Keratinocyte (primary cell): ENCODE data around the gene CTCFL. TPM values are rescaled to one million over a fixed set of nuclear protein-coding genes. Genes with fewer than 3 reads are reported as not detected.

Source experiments
- DNase-seq: peaks from one replicate; pipeline ENCODE4 v3.0.0-alpha.2; 2011; ENCODE audit warnings: low read depth, missing footprints, low spot score
- FAIRE-seq: peaks from 2 replicates; lab custom pipeline; 2011; peaks lifted over from hg19 to GRCh38; lab: Jason Lieb, UNC
- H2AFZ ChIP-seq: 2 replicates; pipeline ENCODE4 v1.6.0; 2012; ENCODE audit warnings: low read length, control low read depth, inconsistent platforms; ENCODE audit not compliant: control insufficient read depth
- H3K27ac ChIP-seq: 2 replicates; pipeline ENCODE4 v1.5.1; 2011; ENCODE audit warnings: low read length; ENCODE audit not compliant: control insufficient read depth, insufficient read depth
- H3K27me3 ChIP-seq: 3 replicates; pipeline ENCODE4 v1.6.0; 2011; ENCODE audit warnings: low read length; ENCODE audit not compliant: control insufficient read depth, insufficient read depth; ENCODE audit errors: extremely low read depth
- H3K36me3 ChIP-seq, 2 experiments: 2 replicates in 1 of 2; 3 replicates in 1 of 2; pipeline ENCODE4 v1.5.1; 2011; ENCODE audit warnings: low read length in 2 of 2, mild to moderate bottlenecking in 1 of 2; ENCODE audit not compliant: control insufficient read depth in 2 of 2, insufficient read depth in 2 of 2; ENCODE audit errors: extremely low read depth in 1 of 2
- H3K4me1 ChIP-seq: 3 replicates; pipeline ENCODE4 v1.5.1; 2011; ENCODE audit warnings: low read length; ENCODE audit not compliant: control insufficient read depth, insufficient read depth; ENCODE audit errors: extremely low read depth
- H3K4me2 ChIP-seq: 3 replicates; pipeline ENCODE4 v1.6.0; 2011; ENCODE audit warnings: low read depth, low read length; ENCODE audit not compliant: control insufficient read depth, insufficient read depth; ENCODE audit errors: extremely low read depth
- H3K4me3 ChIP-seq, 3 experiments: fragments of 200-600 bp in 1 of 3; sonication (generic) in 1 of 3; 2 replicates in 2 of 3; 3 replicates in 1 of 3; pipeline ENCODE4 v1.5.1; 2011 to 2016; ENCODE audit warnings: low read length in 3 of 3, mild to moderate bottlenecking in 3 of 3, control low read depth in 2 of 3, inconsistent platforms in 1 of 3, low read depth in 1 of 3, mixed read lengths in 1 of 3, mixed run types in 1 of 3, moderate library complexity in 1 of 3; ENCODE audit not compliant: control insufficient read depth in 2 of 3, insufficient read depth in 2 of 3; ENCODE audit errors: extremely low read depth in 1 of 3
- H3K79me2 ChIP-seq: 2 replicates; pipeline ENCODE4 v1.6.0; 2012; ENCODE audit warnings: low read length; ENCODE audit not compliant: control insufficient read depth, insufficient read depth
- H3K9ac ChIP-seq: 3 replicates; pipeline ENCODE4 v1.6.0; 2011; ENCODE audit warnings: low read length; ENCODE audit not compliant: control insufficient read depth, insufficient read depth; ENCODE audit errors: extremely low read depth
- H3K9me1 ChIP-seq: 3 replicates; pipeline ENCODE4 v1.6.0; 2011; ENCODE audit warnings: low read length; ENCODE audit not compliant: control insufficient read depth, insufficient read depth; ENCODE audit errors: extremely low read depth
- H3K9me3 ChIP-seq: 2 replicates; pipeline ENCODE4 v1.5.1; 2012; ENCODE audit warnings: low read depth, low read length; ENCODE audit not compliant: control insufficient read depth
- H4K20me1 ChIP-seq: 3 replicates; pipeline ENCODE4 v1.6.0; 2011; ENCODE audit warnings: low read length; ENCODE audit not compliant: control insufficient read depth, insufficient read depth; ENCODE audit errors: extremely low read depth
- EZH2 ChIP-seq: IDR thresholded peaks from one replicate; pipeline ENCODE4 v1.6.1; 2012; ENCODE audit warnings: inconsistent platforms, mild to moderate bottlenecking, low read length, moderate library complexity
- dilution Hi-C: fragments of 300-500 bp; cut with MboI; formaldehyde crosslinking; loops from one replicate; pipeline ENCODE4 v1.7.0; 2020; ENCODE audit warnings: low sequenced_read_pairs; ENCODE audit not compliant: extremely low pct_ligation_motif_present
- polyA plus RNA-seq, 5 experiments: library from polyadenylated mRNA; depleted of rRNA in 3 of 5; stranded (reverse) in 3 of 5; stranded (forward) in 1 of 5; unstranded in 1 of 5; fragments of >200 nt; gene quantifications; 1 replicate in 1 of 5; 2 replicates in 3 of 5; 3 replicates in 1 of 5; pipeline versions ENCODE4 v1.2.1 to v1.2.3, GENCODE V29; 2011 to 2012; ENCODE audit warnings: missing spikeins in 2 of 5, low read depth in 1 of 5, low replicate concordance in 1 of 5
- TF ChIP-seq, protein P1 (sequence below), 3 experiments: IDR thresholded peaks in 1 of 3; conservative IDR thresholded peaks in 1 of 3; optimal IDR thresholded peaks in 1 of 3; 2 replicates in 2 of 3; 3 replicates in 1 of 3; pipeline versions ENCODE3 to v1.5.1; 2011; ENCODE audit warnings: low read length in 3 of 3, mild to moderate bottlenecking in 3 of 3, moderate library complexity in 2 of 3, control low read depth in 1 of 3, inconsistent platforms in 1 of 3; ENCODE audit not compliant: insufficient read depth in 2 of 3; ENCODE audit errors: extremely low read depth in 1 of 3

CTCFL gene
- polyA plus RNA-seq, 1 donor (not counting 4 experiments of a cell fraction or from before 2014, with no cell fraction given) = not detected

- no peak for FAIRE-seq
- H3K4me1 ChIP-seq = no peaks in the 10 kb centered on the region
Observed at GRCh38 chr20:57522380-57523140, 2.4 kb downstream of the CTCFL start.

DNA sequence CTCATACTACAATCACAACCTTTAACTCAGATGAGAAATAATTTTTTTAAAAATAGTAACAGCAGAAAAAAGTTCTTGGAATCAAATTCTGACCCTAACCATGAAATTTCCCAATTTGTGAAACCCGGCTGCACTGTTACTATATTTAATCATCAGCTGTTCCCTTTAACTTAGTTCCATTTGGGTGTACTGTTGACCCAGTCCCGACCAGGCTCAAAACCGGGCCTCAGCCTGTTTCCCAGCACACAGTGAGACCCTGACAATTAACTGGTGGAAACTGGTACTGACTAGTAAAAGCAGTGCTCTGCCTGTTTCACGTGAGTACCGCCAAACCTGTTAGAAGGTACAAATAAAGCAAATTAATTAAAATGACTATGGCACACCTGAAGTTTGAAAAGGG lies 7.0 kb downstream of the CTCFL start:
- no peak overlapping the region for H3K4me3 ChIP-seq
- no peak overlapping the region for H2AFZ ChIP-seq
- no peaks in the 10 kb centered on the region for H3K9me3 ChIP-seq
- dilution Hi-C loops = no loop called here
- H3K36me3 ChIP-seq = no peaks in the 10 kb centered on the region
- peaks cover 9% of the 10 kb centered on the region for H3K27me3 ChIP-seq
- H3K4me2 ChIP-seq = no peak overlapping the region
- TF ChIP-seq, protein P1, sequence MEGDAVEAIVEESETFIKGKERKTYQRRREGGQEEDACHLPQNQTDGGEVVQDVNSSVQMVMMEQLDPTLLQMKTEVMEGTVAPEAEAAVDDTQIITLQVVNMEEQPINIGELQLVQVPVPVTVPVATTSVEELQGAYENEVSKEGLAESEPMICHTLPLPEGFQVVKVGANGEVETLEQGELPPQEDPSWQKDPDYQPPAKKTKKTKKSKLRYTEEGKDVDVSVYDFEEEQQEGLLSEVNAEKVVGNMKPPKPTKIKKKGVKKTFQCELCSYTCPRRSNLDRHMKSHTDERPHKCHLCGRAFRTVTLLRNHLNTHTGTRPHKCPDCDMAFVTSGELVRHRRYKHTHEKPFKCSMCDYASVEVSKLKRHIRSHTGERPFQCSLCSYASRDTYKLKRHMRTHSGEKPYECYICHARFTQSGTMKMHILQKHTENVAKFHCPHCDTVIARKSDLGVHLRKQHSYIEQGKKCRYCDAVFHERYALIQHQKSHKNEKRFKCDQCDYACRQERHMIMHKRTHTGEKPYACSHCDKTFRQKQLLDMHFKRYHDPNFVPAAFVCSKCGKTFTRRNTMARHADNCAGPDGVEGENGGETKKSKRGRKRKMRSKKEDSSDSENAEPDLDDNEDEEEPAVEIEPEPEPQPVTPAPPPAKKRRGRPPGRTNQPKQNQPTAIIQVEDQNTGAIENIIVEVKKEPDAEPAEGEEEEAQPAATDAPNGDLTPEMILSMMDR (optimal IDR thresholded peaks at IDR 0.05 in 1 of 3, IDR thresholded peaks at IDR 0.05 in 1 of 3, conservative IDR thresholded peaks at IDR 0.05 in 1 of 3; ENCODE audit: extremely low read depth in 1 of 3, insufficient read depth in 2 of 3, low read length in 3 of 3) = no peak
- TF ChIP-seq EZH2 = no peak
- H4K20me1 ChIP-seq = no peaks in the 10 kb centered on the region
- H3K4me1 ChIP-seq = no peaks in the 10 kb centered on the region
- no peak for FAIRE-seq
- no peak overlapping the region for H3K27ac ChIP-seq
- H3K79me2 ChIP-seq = no peaks in the 10 kb centered on the region
- H3K9ac ChIP-seq = no peak overlapping the region
- H3K9me1 ChIP-seq = no peaks in the 10 kb centered on the region
- no peak for DNase-seq

More at GRCh38 chr20:57522380-57523140, 2.4 kb downstream of the CTCFL start:
- peaks cover 11% of the 10 kb centered on the region for H3K27me3 ChIP-seq
- TF ChIP-seq, protein P1 (optimal IDR thresholded peaks at IDR 0.05 in 1 of 3, IDR thresholded peaks at IDR 0.05 in 1 of 3, conservative IDR thresholded peaks at IDR 0.05 in 1 of 3; ENCODE audit: extremely low read depth in 1 of 3, insufficient read depth in 2 of 3, low read length in 3 of 3) = no peak
- dilution Hi-C loops = no loop called here
- no peaks in the 10 kb centered on the region for H3K79me2 ChIP-seq
- no peak overlapping the region for H3K4me3 ChIP-seq
- no peaks in the 10 kb centered on the region for H4K20me1 ChIP-seq
- H3K4me2 ChIP-seq = no peak overlapping the region
- H3K36me3 ChIP-seq = no peaks in the 10 kb centered on the region
- no peak overlapping the region for H2AFZ ChIP-seq
- H3K9me3 ChIP-seq = no peaks in the 10 kb centered on the region
- no peak for DNase-seq
- H3K9ac ChIP-seq = no peak overlapping the region
- no peaks in the 10 kb centered on the region for H3K9me1 ChIP-seq
- no peak overlapping the region for H3K27ac ChIP-seq
